Thoracic aorta (tissue), 2 donors: ENCODE results near the gene RHOF. TPM values are rescaled to one million over a fixed set of nuclear protein-coding genes. Genes with fewer than 3 reads are reported as not detected.

Source experiments
- ATAC-seq: fragments of 150-250 bp; one replicate; pipeline ENCODE4 v1.8.0; 2017; ENCODE audit warnings: low read depth; ENCODE audit not compliant: insufficient number of reproducible peaks, low FRiP score
- DNase-seq: peaks from one replicate; pipeline ENCODE4 v3.0.0-alpha.2; 2020; ENCODE audit warnings: low spot score
- H3K27ac ChIP-seq, 2 donors: fragments of 200-600 bp; sonication (generic); 1 replicate in 1 of 2; 2 replicates in 1 of 2; pipeline ENCODE4 v1.5.1; 2016; ENCODE audit warnings: mild to moderate bottlenecking in 2 of 2, moderate library complexity in 2 of 2
- H3K27me3 ChIP-seq: fragments of 200-600 bp; sonication (generic); replicated peaks from 2 replicates; pipeline ENCODE4 v1.6.0; 2016; ENCODE audit warnings: mild to moderate bottlenecking; ENCODE audit not compliant: insufficient read depth
- H3K36me3 ChIP-seq: fragments of 200-600 bp; sonication (generic); one replicate; pipeline ENCODE4 v1.5.1; 2016
- H3K4me1 ChIP-seq, 2 donors: fragments of 200-600 bp; sonication (generic); 1 replicate in 1 of 2; 2 replicates in 1 of 2; pipeline versions ENCODE4 v1.5.1 to v1.6.0; 2016; ENCODE audit warnings: low read depth in 2 of 2, mild to moderate bottlenecking in 1 of 2; ENCODE audit not compliant: control insufficient read depth in 1 of 2
- H3K4me3 ChIP-seq: fragments of 200-600 bp; sonication (generic); 2 replicates; pipeline ENCODE4 v1.5.1; 2016; ENCODE audit warnings: mild to moderate bottlenecking
- H3K9me3 ChIP-seq: fragments of 200-600 bp; sonication (generic); 2 replicates; pipeline ENCODE4 v1.5.1; 2016
- total RNA-seq, 2 donors: library from RNA; depleted of rRNA; stranded (reverse); fragments of >200 nt; gene quantifications; one replicate each; pipeline versions ENCODE4 v1.1.0 to v1.2.3, GENCODE V29; 2016
- TF ChIP-seq, protein P1 (sequence below): fragments of 200-600 bp; sonication (generic); IDR thresholded peaks from one replicate; pipeline ENCODE4 v1.5.1; 2019; ENCODE audit warnings: antibody characterized with exemption

Gene RHOF
- total RNA-seq, 2 donors from 2014 or later, result 12.0 to 30.2 TPM

DNA sequence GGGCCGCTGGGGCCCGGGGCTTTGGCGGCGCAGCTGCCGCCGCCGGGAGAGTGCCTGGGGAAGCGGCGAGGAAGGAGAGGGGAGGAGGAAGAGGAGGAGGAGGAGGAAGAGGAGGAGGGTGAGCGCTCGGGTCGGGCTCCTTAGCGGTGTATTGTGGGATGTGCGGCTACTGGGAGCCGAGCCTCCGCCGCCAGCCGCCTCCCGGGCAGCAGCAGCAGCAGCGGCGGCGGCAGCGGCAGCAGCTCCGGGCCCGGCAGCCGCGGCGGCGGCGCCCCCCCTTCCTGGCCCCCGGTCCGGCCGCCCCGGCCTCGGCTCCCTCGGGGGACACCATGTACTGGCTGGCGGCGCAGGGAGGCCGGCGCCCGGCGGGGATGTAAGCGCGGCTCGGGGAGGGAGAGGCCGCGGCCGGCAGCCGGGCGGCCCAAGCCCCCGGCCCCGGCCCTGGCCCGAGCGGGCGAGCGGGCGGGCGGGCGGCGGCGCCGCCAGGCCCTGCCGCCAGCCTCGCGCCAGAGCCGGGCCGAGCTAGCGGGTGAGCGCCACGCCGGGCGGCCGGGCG lies 10.5 kb upstream of the RHOF start, which contains the start of gene SETD1B:
Gene SETD1B, plus strand, starts transcription at position 149 of the 556 bp plus-strand sequence. CDS start 729 bp downstream, outside the sequence.
- Histone ChIP-seq H3K27me3 (no peaks in the 10 kb centered on the region), H3K27ac (peak within 1 kb of the TSS; percentile 97 to 100), H3K9me3 (no peaks in the 10 kb centered on the region), H3K4me1 (peaks cover 21 to 30% of the 10 kb centered on the region in 2 donors), H3K4me3 (peak within 1 kb of the TSS; percentile 95), H3K36me3 (peaks cover 12% of the 10 kb centered on the region)
- TF ChIP-seq, protein P1, sequence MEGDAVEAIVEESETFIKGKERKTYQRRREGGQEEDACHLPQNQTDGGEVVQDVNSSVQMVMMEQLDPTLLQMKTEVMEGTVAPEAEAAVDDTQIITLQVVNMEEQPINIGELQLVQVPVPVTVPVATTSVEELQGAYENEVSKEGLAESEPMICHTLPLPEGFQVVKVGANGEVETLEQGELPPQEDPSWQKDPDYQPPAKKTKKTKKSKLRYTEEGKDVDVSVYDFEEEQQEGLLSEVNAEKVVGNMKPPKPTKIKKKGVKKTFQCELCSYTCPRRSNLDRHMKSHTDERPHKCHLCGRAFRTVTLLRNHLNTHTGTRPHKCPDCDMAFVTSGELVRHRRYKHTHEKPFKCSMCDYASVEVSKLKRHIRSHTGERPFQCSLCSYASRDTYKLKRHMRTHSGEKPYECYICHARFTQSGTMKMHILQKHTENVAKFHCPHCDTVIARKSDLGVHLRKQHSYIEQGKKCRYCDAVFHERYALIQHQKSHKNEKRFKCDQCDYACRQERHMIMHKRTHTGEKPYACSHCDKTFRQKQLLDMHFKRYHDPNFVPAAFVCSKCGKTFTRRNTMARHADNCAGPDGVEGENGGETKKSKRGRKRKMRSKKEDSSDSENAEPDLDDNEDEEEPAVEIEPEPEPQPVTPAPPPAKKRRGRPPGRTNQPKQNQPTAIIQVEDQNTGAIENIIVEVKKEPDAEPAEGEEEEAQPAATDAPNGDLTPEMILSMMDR, result no peak
- no peak for DNase-seq
- no peak for ATAC-seq

DNA sequence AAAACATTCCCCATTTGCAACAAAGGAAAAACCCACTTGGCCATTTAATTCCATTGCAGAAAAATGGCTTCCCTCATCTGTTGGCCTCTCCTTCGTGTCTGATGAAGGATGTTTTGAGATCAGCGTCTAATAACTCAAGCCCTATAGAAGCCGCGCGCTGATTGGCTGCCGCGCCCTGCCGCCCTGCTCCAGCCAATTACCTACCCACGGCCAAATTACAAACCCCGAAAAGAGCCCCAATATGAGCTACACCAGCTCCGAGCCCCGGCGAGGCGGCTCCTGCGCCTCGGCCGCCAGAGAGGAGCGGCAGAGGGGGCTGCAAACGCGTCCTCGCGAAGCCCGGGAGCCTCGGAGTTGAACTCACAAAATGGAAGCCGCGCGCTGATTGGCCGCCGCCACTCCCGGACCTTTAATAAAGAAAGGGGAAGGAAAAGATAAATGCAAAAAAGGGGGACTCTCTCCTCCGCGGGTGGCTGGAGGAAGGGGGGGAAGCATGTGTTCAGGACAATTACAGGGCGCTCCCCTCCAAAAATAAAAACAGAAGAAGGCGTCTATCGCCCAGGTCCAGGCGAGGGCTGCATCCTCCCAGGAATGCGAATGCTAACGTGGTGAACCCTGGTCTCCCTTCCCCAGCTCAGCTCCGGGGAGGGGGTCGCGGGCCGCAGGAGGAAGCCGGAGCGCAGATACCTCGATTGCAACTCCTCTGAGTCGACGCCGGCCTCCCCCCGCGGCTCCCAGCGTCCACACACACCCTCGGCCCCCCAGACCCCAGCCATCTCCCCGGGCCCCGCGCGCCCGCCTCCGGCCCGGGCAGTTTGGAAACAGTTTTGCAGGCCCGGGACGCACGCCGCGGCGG lies 9.6 kb upstream of the RHOF start:
- H3K27me3 ChIP-seq, result no peaks in the 10 kb centered on the region
- TF ChIP-seq, protein P1, result no peak
- peaks cover 3% of the 10 kb centered on the region for H3K36me3 ChIP-seq
- ATAC-seq (peak; percentile 39), DNase-seq (peak; percentile 59)
- H3K27ac ChIP-seq, result peak overlapping the region; percentile 97 to 100
- H3K4me3 ChIP-seq, result peak overlapping the region; percentile 95
- H3K4me1 ChIP-seq, result peaks cover 30 to 37% of the 10 kb centered on the region in 2 donors
- H3K9me3 ChIP-seq, result no peaks in the 10 kb centered on the region

DNA sequence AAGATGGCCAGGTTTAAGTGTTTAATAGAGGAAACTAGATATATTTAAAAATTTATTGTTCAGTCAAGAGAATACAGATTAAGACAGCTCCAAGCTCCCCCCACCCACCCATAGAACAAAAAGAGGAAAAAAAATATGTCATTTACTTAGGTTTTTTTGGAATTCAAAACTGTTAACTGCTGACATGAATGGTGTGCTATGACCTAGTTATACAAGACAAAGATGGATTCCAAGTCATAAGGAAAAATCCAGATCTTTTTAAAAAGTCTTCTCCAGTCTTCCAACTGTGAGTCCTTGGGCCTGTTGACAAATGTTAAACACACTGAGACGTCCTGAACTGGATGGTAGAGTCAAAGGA lies 9.0 kb upstream of the RHOF start:
- Histone ChIP-seq H3K9me3 (no peaks in the 10 kb centered on the region), H3K36me3 (no peaks in the 10 kb centered on the region), H3K4me1 (peaks cover 33 to 37% of the 10 kb centered on the region in 2 donors), H3K4me3 (peak overlapping the region; percentile 95), H3K27me3 (no peaks in the 10 kb centered on the region), H3K27ac (peak overlapping the region; percentile 97 to 100)
- no peak for ATAC-seq
- TF ChIP-seq, protein P1, result no peak
- DNase-seq, result no peak

DNA sequence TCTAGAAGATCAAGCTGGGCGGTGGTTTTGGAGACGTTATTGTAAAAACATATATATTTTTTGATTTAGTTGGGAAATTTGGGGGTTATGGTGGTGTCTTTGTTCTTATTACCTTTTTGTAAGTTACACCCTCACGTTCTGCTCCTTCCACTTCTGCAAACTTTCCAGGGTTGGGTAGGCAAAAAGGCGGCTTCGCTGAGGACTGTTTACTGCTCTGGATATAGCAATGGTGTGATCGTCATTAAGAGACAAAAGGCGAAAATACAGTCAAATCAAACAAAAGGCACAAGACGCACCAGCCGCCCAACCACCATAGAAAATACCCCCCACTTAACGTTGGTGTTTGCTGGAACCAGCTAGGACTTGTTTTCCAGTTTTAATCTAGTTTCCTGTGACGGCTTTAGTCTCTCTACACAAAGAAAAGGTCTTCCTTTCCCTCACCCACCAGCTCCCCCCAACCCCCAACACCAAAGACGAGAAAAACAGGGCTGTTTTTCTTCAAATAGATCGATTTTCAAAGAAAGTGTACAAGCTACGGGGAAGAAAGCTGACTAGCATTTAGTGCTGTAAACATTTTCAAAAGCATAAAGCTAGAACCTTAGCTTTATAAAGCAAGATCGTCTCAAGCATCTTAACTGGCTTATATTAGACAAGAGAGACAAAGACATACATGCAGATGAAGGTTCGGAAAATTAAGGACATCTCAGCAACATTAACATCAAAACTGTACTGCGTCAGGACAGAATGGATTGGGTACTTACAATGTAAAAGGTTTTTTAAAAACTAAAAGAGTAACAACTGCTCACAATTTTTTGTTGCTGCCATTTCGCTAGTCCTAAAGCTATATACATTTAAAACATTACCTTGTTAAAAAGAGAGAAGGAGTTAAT lies 8.4 kb upstream of the RHOF start:
- TF ChIP-seq, protein P1, result no peak
- H3K36me3 ChIP-seq, result no peaks in the 10 kb centered on the region
- H3K9me3 ChIP-seq, result no peaks in the 10 kb centered on the region
- peak overlapping the region; percentile 97 to 100 for H3K27ac ChIP-seq
- H3K4me1 ChIP-seq, result peaks cover 29 to 34% of the 10 kb centered on the region in 2 donors
- ATAC-seq (no peak), DNase-seq (no peak)
- peak overlapping the region; percentile 95 for H3K4me3 ChIP-seq
- H3K27me3 ChIP-seq, result no peaks in the 10 kb centered on the region
